AG04449 (cell line): ENCODE results near the gene KRT4.

Experiments
- CTCF ChIA-PET: fragments of 350-600 bp; formaldehyde crosslinking; extraction: SDS; loops from one replicate; lab custom pipeline; 2021; ENCODE audit warnings: antibody characterized with exemption; lab: Yijun Ruan, JAX
- POLR2A ChIA-PET: fragments of 400-600, 350-600 bp; formaldehyde crosslinking; extraction: SDS; loops from one replicate; lab custom pipeline; 2020; ENCODE audit warnings: antibody characterized with exemption, inconsistent platforms; lab: Yijun Ruan, JAX
- DNase-seq: peaks from one replicate; pipeline ENCODE4 v3.0.0-alpha.2; 2010; ENCODE audit warnings: low read depth, low spot score
- H3K4me3 ChIP-seq: 2 replicates; pipeline ENCODE4 v1.5.1; 2011; ENCODE audit warnings: low read depth, mild to moderate bottlenecking, control low read depth, low read length
- TF ChIP-seq, protein P1 (sequence below): IDR thresholded peaks from one replicate; pipeline ENCODE4 v1.5.1; 2011; ENCODE audit warnings: mild to moderate bottlenecking, moderate library complexity, low read length, control low read depth, inconsistent platforms; ENCODE audit not compliant: insufficient read depth; ENCODE audit errors: missing control alignments

Gene KRT4

DNA sequence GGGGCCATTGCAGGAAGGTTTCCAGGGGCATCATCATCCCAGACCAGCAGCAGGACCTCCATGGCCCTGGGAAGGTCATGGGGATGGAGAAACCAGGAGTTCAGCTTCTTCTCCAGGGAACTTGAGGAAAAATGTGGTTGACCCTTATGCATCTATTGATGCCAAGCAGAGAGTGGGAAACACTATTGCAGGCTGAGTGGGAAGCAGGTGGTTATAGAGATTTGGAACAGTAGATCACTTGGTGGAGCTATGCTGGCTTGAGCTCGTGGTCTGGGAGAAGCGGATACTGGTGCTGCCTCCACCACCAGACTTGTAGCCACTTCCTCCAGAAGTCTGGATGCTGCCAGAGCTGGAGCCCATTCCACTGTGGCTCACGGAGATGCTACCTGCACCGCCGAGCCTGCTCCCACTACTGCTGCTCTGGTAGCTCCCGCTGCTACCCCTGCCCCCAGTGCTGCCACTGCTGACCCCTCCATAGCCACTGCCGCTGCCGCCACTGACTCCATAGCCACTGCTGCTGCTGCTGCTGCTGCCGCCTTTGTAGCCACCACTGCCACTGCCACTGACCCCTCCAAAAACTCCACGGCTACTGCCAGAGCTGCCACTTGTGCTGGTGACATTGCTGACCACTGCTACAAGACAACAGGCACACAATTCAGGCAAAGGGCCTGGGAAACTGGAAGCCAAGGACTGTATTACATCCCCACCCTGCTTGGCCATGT lies 45.3 kb downstream of the KRT4 start:
- H3K4me3 ChIP-seq = no peak overlapping the region
- POLR2A ChIA-PET = no interaction called here
- TF ChIP-seq, protein P1, sequence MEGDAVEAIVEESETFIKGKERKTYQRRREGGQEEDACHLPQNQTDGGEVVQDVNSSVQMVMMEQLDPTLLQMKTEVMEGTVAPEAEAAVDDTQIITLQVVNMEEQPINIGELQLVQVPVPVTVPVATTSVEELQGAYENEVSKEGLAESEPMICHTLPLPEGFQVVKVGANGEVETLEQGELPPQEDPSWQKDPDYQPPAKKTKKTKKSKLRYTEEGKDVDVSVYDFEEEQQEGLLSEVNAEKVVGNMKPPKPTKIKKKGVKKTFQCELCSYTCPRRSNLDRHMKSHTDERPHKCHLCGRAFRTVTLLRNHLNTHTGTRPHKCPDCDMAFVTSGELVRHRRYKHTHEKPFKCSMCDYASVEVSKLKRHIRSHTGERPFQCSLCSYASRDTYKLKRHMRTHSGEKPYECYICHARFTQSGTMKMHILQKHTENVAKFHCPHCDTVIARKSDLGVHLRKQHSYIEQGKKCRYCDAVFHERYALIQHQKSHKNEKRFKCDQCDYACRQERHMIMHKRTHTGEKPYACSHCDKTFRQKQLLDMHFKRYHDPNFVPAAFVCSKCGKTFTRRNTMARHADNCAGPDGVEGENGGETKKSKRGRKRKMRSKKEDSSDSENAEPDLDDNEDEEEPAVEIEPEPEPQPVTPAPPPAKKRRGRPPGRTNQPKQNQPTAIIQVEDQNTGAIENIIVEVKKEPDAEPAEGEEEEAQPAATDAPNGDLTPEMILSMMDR = no peak
- CTCF ChIA-PET = interaction anchor here (1.7 kb wide), 1 partner anchor 396 kb away, joined by 4 read pairs; no protein-coding TSS in a partner anchor
- no peak for DNase-seq

DNA sequence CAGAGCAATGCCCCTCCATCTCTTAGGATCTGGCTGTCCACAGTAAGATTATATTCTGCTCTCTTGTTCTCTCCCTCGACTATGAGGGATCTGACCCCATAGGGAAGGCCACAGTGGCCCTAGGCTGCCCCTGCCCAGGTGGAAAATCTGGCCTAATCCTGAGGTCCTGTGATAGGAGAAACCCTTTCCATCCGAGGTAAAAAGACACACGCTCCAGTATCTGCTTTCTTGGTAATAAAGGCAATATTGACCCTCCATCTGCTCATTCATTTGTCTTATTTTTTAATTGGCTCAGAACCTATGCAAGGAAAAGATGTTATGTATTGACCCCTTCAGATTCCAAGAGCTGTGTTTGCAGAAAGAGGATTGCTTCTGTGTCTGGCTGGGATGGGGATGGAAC lies 46.5 kb downstream of the KRT4 start:
- TF ChIP-seq, protein P1 = no peak
- no peak overlapping the region for H3K4me3 ChIP-seq
- no peak for DNase-seq
- CTCF ChIA-PET = interaction anchor here (1.7 kb wide), 1 partner anchor 395 kb away, joined by 4 read pairs; no protein-coding TSS in a partner anchor
- POLR2A ChIA-PET = no interaction called here

DNA sequence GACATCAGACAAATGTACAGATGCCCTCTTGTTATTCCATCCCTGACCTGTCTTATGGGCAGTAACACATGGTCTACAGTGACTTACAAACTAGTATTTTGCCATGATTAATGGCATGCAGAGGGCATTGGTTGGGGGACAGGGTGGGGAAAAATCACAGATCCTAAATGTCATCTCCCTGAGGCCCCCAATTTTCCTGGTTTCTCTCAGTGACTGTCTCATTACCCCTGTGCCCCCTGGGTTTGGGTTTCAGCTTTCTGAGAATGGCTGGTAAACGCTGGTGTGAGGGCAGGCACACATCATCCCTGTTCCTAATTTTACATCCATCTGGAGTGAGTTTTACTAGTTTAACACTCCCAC lies 46.9 kb downstream of the KRT4 start:
- TF ChIP-seq, protein P1 = no peak
- DNase-seq = no peak
- no peak overlapping the region for H3K4me3 ChIP-seq
- POLR2A ChIA-PET = no interaction called here
- CTCF ChIA-PET = no interaction called here

DNA sequence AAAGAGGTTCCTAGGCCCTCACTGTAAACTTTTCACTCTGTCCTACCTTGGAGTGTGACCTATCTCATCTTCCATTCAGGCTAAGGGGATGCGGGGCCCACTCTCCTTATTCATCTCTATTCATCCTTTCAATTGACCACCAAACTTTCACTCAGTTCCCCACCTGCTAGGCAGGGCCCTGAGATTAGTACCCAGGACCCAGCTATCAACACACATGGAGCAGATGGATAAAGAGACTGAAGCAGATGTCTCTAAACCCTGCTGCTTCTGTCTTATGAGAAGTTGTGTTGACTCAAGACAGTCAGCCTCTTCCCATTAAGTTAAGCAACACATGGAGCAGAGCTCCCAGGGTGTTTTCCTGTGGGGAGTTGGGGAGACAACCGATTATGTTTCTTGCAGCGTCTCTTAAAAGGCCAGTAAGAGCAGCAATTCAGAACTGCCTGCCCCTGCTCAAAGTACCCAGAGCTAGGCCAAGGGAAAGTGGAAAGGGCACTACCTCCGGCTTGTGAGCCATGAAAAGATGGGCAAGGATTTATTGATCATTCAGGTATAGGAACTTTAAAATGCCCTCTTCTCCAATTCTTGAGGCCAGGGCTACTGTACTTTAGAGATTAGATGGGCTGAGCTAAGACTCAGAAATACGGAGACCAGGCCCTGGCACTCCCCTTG lies 47.4 kb downstream of the KRT4 start:
- POLR2A ChIA-PET = no interaction called here
- DNase-seq = no peak
- TF ChIP-seq, protein P1 = no peak
- CTCF ChIA-PET = no interaction called here
- H3K4me3 ChIP-seq = no peak overlapping the region

DNA sequence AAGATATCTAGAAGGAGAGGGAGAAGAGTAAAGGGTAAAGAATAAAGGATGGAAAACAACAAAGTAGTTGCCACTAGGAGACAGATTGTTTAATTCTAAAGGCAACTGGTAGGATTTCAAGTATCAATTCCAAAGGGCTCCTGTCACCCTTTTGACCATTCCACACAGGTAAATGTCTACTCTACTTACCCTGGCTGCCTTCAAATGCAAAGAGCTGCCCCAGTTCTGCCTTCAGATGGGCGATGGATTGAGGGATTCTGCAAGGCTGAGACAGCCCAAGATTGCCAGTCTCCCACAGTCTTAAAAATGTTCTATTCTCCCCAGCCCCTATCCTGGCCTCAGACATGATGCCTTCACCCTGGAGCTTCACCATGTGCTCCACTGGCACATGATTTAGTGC lies 48.2 kb downstream of the KRT4 start:
- TF ChIP-seq, protein P1 = no peak
- no peak for DNase-seq
- CTCF ChIA-PET = no interaction called here
- POLR2A ChIA-PET = no interaction called here
- no peak overlapping the region for H3K4me3 ChIP-seq

DNA sequence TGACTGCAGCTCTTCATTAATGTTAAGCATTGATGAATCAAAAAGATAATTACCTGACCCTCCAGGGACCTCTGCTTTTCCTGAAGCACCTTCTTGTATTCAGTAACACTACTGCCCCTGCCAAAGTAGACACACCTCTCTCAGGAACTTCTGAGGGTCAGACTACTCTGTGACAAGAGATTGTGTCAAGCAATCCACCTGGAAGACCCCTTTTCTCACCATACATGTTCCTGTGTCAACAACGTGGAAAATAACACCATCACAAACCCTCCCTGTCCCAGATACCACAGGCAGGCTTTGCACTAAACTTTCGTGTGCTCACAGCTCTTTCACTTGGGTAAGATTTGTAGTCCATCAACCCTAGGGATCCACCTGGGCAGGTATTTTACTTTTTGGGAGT lies 49.9 kb downstream of the KRT4 start:
- H3K4me3 ChIP-seq = no peak overlapping the region
- no peak for DNase-seq
- POLR2A ChIA-PET = no interaction called here
- TF ChIP-seq, protein P1 = no peak
- CTCF ChIA-PET = no interaction called here
